Activated T-cell treated with anti-CD3 and anti-CD28 coated beads, Interleukin-2, amount 50 U/mL, for 72 hours (primary cell): ENCODE data around the gene USP49. TPM values are rescaled to one million over a fixed set of nuclear protein-coding genes. Genes with fewer than 3 reads are reported as not detected.

Experiments used
- ATAC-seq, 2 donors: fragments of 150-1000 bp; cut with Tn5 transposase; replicated peaks in 1 of 2; 2 replicates each; pipeline ENCODE4 v1.10.0; 2021; ENCODE audit warnings: moderate library complexity in 2 of 2, mild to moderate bottlenecking in 1 of 2
- DNase-seq, 2 donors: peaks; one replicate each; pipeline ENCODE4 v3.0.0; 2021 to 2022; ENCODE audit warnings: mixed read lengths in 1 of 2
- H3K27ac Mint-ChIP-seq: one replicate; pipeline ENCODE4 v1.8.0; 2022; ENCODE audit warnings: mild to moderate bottlenecking, moderate library complexity, mixed read lengths
- H3K27me3 Mint-ChIP-seq: one replicate; pipeline ENCODE4 v1.8.0; 2022; ENCODE audit warnings: low read depth, mixed read lengths
- H3K36me3 Mint-ChIP-seq, 2 donors: one replicate each; pipeline ENCODE4 v1.8.0; 2022; ENCODE audit warnings: mixed read lengths in 2 of 2, mild to moderate bottlenecking in 1 of 2; ENCODE audit not compliant: insufficient read depth in 2 of 2
- H3K4me1 Mint-ChIP-seq: one replicate; pipeline ENCODE4 v1.8.0; 2022; ENCODE audit warnings: low read depth, mixed read lengths
- H3K4me3 Mint-ChIP-seq, 2 donors: one replicate each; pipeline ENCODE4 v1.8.0; 2022; ENCODE audit warnings: mild to moderate bottlenecking in 2 of 2, mixed read lengths in 2 of 2, moderate library complexity in 2 of 2
- H3K9me3 Mint-ChIP-seq, 2 donors: one replicate each; pipeline ENCODE4 v1.8.0; 2022; ENCODE audit warnings: mixed read lengths in 2 of 2
- total RNA-seq, 2 donors: library from RNA; stranded (reverse); gene quantifications; one replicate each; pipeline ENCODE4 v1.2.3, GENCODE V29; 2022

The USP49 gene
- total RNA-seq, 2 donors from 2014 or later: 13.3 to 14.8 TPM

DNA sequence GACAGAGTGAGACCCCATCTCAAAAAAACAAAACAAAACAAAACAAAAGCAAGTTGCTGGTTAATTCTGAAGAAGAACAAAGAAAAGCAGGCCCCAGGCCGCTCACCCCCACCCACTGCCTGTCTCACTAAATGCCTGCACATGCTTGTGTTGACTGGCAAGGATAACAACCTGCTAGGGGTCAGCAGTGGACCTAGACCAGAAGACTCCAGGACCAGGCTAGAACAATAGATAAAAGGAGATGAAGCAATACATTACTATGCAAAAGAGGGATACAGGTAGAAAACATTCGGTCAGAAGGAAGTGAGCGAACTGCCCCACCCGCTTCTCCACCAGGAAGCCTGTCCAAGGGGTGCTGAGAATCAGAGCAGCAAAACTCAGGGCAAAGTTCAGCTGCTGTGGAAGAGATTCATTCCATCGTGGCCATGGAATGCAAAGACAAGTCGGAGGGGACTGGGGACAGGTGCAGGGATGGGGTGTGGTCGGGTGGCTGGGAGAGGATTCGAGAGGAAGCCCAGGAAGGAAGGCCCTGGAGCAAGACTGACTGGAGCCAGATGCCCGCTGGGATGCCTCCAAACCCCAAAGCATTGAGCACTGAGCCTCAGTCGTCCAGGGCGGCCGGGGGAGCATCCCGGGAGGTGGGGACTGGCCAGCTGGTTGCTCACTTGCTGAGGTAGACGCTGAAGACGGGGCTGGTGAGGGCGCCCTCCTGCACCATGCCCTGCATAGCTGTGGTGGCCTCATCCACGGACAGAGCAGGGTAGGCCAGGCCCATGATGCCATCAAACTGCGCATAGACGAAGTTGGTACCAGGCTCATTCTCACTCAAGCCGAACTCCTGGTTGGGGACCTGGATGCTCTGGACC, 153.3 kb downstream of the USP49 start:
- no peak overlapping the region for H3K4me3 Mint-ChIP-seq
- H3K36me3 Mint-ChIP-seq: no peaks in the 10 kb centered on the region
- DNase-seq: no peak
- H3K9me3 Mint-ChIP-seq: no peaks in the 10 kb centered on the region
- H3K27me3 Mint-ChIP-seq: no peaks in the 10 kb centered on the region
- H3K4me1 Mint-ChIP-seq: no peaks in the 10 kb centered on the region
- no peak for ATAC-seq
- H3K27ac Mint-ChIP-seq: no peak overlapping the region

DNA sequence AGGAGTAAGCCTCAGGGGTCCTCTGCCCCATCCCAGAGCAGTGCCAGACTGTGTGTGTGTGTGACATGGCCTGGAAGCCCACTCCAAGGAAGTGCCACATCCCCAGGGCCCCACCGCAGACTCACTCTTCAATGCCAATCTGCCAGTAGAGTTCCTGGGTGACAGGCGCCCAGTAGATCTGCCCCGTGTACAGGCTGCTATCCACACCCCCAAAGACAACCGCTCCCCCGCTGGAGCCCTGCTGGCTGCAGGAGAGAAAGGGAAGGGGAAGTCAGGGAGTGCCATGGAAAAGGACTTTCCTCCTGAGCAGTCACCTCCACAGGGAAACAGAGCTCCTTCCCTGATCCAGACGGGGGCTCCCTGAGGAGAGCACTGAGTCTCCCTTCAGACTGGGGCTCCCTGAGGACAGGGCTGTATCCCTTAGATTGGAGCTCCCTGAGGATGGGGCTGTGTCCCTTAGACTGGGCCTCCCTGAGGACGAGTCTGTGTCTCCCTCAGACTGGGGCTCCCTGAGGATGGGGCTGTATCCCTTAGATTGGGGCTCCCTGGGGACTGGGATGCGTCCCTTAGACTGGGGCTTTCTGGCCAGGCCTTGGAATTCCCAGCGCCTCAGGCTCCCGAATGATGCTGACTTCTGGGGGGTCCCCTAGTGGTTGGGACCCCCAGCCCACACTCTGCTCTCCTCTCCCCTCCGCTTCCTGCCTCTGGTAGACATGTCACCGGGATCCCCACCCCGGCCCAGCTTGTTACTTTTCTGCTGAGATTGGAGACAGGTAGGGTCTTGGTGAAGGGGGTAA, 154.6 kb downstream of the USP49 start:
- H3K4me1 Mint-ChIP-seq: peaks cover 10% of the 10 kb centered on the region
- no peak overlapping the region for H3K4me3 Mint-ChIP-seq
- H3K9me3 Mint-ChIP-seq: no peaks in the 10 kb centered on the region
- DNase-seq: no peak
- ATAC-seq: no peak
- H3K27me3 Mint-ChIP-seq: no peaks in the 10 kb centered on the region
- no peak overlapping the region for H3K27ac Mint-ChIP-seq
- no peaks in the 10 kb centered on the region for H3K36me3 Mint-ChIP-seq

Other genes with a start within 250 kb of the USP49 start
- 10 to 100 TPM; 15.3 to 17.5 TPM for gene TFEB, start 159.8 kb downstream of the USP49 start, total RNA-seq
- gene PGC, start 148.0 kb downstream of the USP49 start, total RNA-seq: not detected
- 10 to 100 TPM; 10.5 to 11.4 TPM for gene FRS3, start 115.5 kb downstream of the USP49 start, total RNA-seq
- under 1 TPM in 1 of 2 donors, not detected in 1; 0.29 TPM for gene PRICKLE4, start 114.6 kb downstream of the USP49 start, total RNA-seq
- 100 to 1,000 TPM; 109 to 120 TPM for gene TOMM6, start 107.7 kb downstream of the USP49 start, total RNA-seq
- 10 to 100 TPM; 24.9 to 34.6 TPM for gene MED20, start 25.8 kb upstream of the USP49 start, total RNA-seq
- 10 to 100 TPM; 30.4 to 38.1 TPM for gene BYSL, start 26.1 kb upstream of the USP49 start, total RNA-seq
- gene CCND3, start 46.4 kb upstream of the USP49 start, total RNA-seq: 100 to 1,000 TPM; 256 to 259 TPM
- gene TAF8, start 155.1 kb upstream of the USP49 start, total RNA-seq: 10 to 100 TPM; 62.6 to 70.4 TPM
- under 1 TPM; 0.26 to 0.65 TPM for gene C6orf132, start 247.2 kb upstream of the USP49 start, total RNA-seq